GM18526 (cell line): ENCODE data around the gene RPUSD4.

Experiments used
- POLR2A ChIP-seq: IDR thresholded peaks from 3 replicates; pipeline ENCODE4 v1.6.1; 2011; ENCODE audit not compliant: insufficient read length; ENCODE audit errors: extremely low read depth

The RPUSD4 gene

DNA sequence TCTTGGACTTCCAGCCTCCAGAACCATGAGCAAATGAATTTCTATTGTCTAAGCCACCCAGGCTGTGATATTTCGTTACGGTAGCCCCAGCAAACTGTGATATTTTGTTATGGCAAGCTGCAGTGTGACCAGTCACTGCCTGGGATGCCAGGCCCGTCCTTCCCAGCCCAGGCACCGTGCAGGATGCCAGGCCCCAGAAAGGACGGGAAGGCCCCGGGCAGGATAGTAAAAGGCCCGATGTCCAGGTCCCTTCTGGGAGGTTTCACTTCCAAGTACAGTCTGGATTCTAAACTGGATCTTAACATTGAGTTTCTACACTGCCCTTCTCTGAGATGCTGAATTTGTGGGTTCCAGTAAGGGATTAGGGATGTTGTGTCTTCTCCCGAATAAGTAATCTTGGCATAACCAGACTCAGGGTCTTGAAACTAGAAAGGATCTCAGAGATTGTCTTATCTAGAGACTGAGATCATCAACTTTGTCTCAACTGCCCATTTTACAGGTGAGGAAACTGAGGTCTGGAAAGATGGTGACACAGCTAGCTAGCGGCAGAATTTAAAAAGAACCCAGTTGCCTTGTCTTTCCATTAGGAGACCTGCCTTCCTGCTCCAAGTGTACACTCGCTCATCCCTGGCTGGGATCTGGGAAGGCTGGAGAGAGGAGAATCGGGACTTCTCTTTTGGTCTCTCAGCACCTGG is 19.9 kb downstream of the RPUSD4 start:
- no peak for TF ChIP-seq POLR2A

GRCh38 chr11:126190792-126191191 is 20.7 kb downstream of the RPUSD4 start:
- no peak for TF ChIP-seq POLR2A

DNA sequence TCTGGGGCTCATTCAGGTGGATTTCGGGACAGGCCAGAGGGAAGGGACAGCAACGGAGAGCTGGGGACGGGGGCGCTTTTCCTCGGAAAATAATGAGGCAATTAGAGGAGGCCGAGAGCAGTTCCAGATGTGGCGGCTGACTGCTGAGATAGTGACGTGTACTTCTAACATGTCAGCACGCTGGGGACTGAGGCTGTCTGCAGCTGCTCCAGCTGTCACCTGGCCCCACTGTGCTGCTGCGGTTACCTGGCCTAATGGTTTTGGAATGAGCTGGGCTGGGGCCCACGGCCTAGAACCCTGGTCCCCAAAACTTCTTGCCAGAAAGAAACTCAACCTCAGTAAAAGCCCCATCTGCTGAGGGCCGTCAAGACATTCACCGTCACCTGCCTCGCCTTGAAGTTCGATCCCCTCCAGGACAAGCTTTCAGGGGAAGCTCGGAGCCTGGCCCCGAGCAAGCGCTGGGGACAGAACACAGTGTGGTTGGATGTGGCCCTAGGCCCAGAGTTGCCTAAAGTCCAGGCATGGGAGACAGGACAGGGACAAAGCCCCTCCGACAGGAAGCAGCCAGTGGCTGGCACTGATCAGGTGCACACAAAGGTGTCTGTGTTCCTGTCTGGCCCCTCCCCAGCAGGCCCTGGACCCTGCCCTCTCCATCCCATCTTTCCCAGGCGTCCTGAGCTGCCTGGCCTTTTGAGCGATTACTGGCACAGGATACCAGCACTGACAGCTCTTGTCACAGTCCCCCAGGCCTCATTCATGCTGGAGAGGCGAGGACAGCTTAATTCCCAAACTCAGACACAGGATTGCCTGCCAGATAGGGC is 22.1 kb downstream of the RPUSD4 start:
- TF ChIP-seq POLR2A = no peak

- TF ChIP-seq POLR2A = no peak
These were observed 22.9 kb downstream of the RPUSD4 start for GRCh38 chr11:126188332-126189108.

DNA sequence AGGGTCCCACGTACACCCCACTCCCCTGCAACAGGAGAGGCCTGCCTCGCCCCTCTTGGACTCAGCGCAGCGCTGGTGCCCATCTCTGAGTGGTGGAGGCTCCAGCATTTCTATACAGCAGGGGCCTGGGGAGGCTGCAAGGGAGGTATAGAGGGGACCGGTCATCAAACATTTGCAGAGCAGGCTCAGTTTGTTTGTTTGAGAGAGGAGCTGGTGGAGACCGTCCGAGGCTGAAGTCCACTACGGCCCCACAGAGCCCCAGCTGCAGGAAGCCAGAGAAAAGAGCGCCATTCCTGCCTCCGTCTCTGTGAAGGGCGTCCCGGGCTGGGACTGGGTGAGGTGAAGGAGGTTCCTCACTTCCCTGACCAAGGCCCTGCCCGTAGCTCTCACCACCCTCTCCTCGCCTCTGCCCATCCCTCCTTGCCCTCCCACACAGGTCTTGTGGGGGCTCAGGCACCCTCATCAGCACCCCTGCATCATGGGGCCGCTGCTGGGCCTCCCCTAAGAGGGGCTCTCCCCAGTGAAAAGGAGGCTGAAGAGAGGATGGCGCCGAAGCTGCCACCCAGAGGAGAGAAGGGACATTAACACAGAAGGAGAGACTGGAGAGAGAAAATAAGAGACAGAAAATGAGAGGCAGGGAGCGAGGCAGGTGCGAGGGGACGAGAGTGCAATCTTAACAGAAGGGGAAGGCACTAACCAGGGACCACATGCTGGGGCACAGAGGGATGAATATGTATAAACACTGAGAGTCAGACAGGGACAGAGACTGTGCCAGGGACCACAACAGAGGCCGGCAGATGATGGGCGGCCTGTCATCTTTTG is 24.5 kb downstream of the RPUSD4 start:
- TF ChIP-seq POLR2A = no peak

- no peak for TF ChIP-seq POLR2A
These were observed 25.3 kb downstream of the RPUSD4 start for GRCh38 chr11:126186025-126186698.

DNA sequence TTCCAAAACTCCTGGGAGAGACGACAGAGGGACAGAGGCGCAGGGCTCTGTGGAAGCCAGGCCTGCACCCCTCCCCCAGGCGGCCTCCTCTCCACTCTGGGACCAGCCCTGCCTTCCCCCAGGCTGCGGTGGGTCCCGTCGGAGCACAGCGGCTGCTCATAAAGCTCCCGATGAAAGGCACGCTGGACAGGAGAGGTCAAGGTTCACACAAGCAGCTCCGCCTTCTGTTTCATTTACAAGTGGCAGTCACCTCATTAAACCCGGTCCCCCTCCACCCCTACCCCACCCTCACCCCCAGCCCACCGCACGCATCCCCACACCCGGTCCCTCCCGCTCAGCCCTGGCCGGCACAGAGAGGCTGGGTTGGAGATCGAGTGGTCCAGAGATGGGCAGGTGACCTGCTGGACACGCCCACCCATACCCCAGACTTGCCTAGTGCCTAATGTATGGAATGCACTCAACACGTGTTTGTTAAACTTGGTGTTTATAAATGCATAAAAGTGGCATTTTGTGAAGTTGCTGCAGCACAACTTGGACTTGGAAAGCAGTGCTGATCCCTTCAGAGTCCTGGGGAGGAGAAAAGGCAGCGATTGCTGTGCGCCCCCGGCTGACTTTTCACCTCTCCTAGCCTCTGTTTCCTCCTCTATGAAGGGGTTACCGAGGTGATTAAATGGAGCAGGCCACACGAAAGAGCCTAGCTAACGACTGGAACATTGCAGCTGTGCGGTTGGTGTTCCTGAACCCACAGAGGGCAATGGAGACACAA is 26.0 kb downstream of the RPUSD4 start:
- TF ChIP-seq POLR2A = no peak

DNA sequence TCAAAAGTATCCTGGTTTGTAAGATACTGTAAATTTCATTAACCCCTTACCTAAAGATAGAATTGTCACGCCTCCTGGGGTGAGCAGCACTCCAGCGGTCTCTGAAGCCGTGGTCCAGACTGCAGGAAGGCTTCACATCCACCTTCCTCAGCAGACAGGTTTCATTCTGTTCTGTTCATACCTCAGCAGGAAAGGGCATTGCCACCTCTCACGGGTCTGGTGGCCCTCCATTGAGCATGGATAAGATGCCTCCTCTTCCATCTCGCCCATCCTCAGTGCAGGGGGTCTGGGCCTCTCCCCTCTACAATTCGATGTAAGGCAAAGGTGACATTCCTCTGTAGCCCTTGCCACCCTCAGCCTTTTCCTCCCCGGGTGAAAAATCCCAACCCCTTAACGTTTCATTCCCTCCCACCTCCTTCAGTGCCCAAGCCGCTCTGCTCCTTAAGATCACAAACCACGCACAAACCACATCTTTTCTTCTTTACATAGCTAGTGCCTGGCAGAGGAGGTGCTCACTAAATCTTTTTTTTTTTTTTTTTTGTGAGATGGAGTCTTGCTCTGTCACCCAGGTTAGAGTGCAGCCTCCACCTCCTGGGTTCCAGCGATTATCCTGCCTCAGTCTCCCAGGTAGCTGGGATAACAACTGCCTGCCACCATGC is 28.5 kb downstream of the RPUSD4 start:
- no peak for TF ChIP-seq POLR2A

DNA sequence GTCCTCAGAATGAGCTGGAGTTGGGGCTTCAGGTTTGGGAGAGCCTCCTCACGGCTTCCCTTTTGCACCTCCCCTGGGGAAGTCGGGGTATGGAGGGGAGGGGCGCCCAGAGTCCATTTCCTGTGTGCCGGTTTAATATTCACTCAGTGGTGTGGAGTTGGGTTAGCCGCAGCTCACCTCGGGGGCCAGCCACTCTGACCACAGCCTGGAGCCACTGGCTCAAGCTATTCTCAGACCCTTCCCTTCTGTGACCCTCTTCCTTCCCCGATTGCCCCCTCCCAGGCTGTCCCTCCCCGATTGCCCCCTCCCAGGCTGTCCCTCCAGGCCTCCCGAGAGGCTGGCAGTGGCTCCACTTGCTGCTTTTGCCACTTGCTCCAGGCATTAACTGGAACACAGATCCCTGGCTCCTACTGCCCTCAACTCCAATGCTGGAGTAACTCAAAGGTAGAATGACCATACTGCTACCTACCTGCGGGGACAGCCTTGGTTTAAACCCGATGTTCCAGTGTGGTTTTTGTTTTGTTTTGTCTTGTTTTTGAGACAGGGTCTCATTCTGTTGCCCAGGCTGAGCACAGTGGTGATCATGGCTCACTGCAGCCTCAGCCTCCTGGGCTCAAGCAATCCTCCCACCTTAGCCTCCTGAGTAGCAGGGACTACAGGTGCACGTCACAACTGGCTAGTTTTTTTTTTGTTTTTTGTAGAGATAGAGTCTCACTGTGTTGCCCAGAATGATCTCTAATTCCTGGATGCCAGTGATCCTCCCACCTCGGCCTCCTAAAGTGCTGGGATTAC is 29.3 kb downstream of the RPUSD4 start:
- no peak for TF ChIP-seq POLR2A

DNA sequence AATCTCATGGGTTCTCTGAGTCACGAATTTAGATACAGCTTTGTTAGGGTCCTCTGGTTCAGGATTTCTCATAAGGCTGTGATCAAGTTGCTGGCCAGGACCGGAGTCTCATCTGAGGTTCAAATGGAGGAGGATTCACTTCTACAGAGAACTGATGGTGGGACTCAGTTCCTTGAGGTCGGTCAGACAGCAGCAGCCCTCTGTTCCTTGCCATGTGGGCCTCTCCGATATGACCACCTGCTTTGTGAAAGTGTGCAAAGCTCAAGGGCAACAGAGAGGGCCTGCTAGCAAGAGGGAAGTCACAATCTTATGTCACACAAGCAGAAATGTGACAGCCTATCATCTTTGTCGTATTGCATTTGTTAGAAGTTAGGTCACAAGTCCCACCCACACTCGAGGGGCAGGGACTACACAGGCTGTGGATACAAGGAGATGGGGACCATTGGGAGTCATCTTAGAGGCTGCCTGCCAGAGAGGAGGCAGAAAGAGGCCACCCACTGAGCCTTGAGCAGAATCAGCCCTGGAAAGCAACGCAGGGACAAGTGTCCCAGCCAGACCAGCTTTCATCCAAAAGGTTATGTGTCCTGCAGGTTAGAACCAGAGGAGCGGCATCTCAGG is 34.5 kb downstream of the RPUSD4 start:
- TF ChIP-seq POLR2A = no peak

DNA sequence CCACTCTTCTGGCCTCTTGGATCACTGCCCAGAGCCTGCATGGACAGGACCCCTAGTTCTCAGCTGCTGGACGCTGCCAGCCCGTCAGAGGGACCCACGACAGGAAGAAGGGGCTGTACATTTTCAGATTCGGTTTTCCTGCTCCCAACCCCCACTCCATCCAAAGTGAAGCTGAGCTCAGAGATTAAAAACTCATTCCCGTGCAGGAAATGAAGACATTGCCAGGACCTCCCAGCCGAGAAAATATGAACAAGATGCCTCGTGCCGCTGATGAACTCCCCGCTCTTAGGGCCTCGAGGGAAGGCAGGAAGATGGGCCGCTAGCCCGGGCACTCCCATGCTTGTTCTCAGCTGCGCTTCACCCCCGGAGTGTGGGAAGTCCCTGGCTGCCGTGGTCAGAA is 36.1 kb downstream of the RPUSD4 start:
- no peak for TF ChIP-seq POLR2A

- TF ChIP-seq POLR2A = no peak
These were observed 36.6 kb downstream of the RPUSD4 start for GRCh38 chr11:126174816-126175215.
